WTC11 (cell line): Measurements from ENCODE around the gene MPP1. TPM values are rescaled to one million over a fixed set of nuclear protein-coding genes. Genes with fewer than 3 reads are reported as not detected.

Experiments
- ATAC-seq: fragments of 200-7000 bp; cut with Tn5 transposase; 2 replicates; pipeline ENCODE4 v1.10.0; 2021; ENCODE audit warnings: mild to moderate bottlenecking, moderate library complexity
- CTCF ChIA-PET: fragments of 300-600 bp; sonication (Branson Sonifier 250); formaldehyde crosslinking; loops from one replicate; lab custom pipeline; 2021; ENCODE audit warnings: antibody characterized with exemption; lab: Charles Lee
- POLR2A ChIA-PET: fragments of 350-600 bp; sonication (Branson Sonifier 250); formaldehyde crosslinking; loops from one replicate; lab custom pipeline; 2021; ENCODE audit warnings: antibody characterized with exemption; lab: Charles Lee
- DNase-seq: peaks from one replicate; pipeline ENCODE4 v3.0.0; 2021; ENCODE audit warnings: low spot score
- H3K27ac Mint-ChIP-seq: 2 replicates; pipeline ENCODE4 v1.8.0; 2021; ENCODE audit warnings: mixed read lengths
- H3K27me3 Mint-ChIP-seq: 2 replicates; pipeline ENCODE4 v1.8.0; 2021; ENCODE audit warnings: low read depth, mild to moderate bottlenecking, moderate library complexity, mixed read lengths
- H3K36me3 Mint-ChIP-seq: 2 replicates; pipeline ENCODE4 v1.8.0; 2021; ENCODE audit warnings: mixed read lengths
- H3K4me1 Mint-ChIP-seq: 2 replicates; pipeline ENCODE4 v1.8.0; 2022; ENCODE audit warnings: mixed read lengths
- H3K4me3 Mint-ChIP-seq: 2 replicates; pipeline ENCODE4 v1.8.0; 2021; ENCODE audit warnings: mild to moderate bottlenecking, moderate library complexity, mixed read lengths
- H3K9me3 Mint-ChIP-seq: 2 replicates; pipeline ENCODE4 v1.8.0; 2021; ENCODE audit warnings: mixed read lengths
- AR ChIP-seq: fragments of 250-450 bp; sonication (Bioruptor Pico); IDR thresholded peaks from 2 replicates; pipeline ENCODE4 v1.9.0; 2021; ENCODE audit warnings: mild to moderate bottlenecking
- ATF6 ChIP-seq: sonication (generic); formaldehyde crosslinking; IDR thresholded peaks from 2 replicates; pipeline ENCODE4 v1.8.1; 2023; ENCODE audit warnings: mild to moderate bottlenecking, missing genetic modification reagents
- CDX4 ChIP-seq: fragments of 250-450 bp; sonication (Bioruptor Pico); IDR thresholded peaks from 2 replicates; pipeline ENCODE4 v1.9.0; 2021; ENCODE audit warnings: moderate library complexity, mild to moderate bottlenecking, inconsistent platforms, borderline replicate concordance
- CREB1 ChIP-seq: sonication (generic); formaldehyde crosslinking; IDR thresholded peaks from 2 replicates; pipeline ENCODE4 v1.8.0; 2023; ENCODE audit warnings: mild to moderate bottlenecking, missing genetic modification reagents
- ELF4 ChIP-seq: sonication (generic); formaldehyde crosslinking; IDR thresholded peaks from 2 replicates; pipeline ENCODE4 v1.8.1; 2022; ENCODE audit warnings: low read depth, mild to moderate bottlenecking, moderate library complexity, missing genetic modification reagents
- ERG ChIP-seq: fragments of 250-450 bp; sonication (Bioruptor Pico); IDR thresholded peaks from 2 replicates; pipeline ENCODE4 v1.8.0; 2021; ENCODE audit warnings: mild to moderate bottlenecking
- ESRRA ChIP-seq: sonication (generic); formaldehyde crosslinking; IDR thresholded peaks from 2 replicates; pipeline ENCODE4 v1.8.1; 2022; ENCODE audit warnings: mild to moderate bottlenecking, missing genetic modification reagents, borderline replicate concordance
- FOXJ3 ChIP-seq: sonication (generic); formaldehyde crosslinking; IDR thresholded peaks from 2 replicates; pipeline ENCODE4 v1.9.0; 2021; ENCODE audit warnings: missing genetic modification reagents, mild to moderate bottlenecking, borderline replicate concordance
- FOXK1 ChIP-seq: sonication (generic); formaldehyde crosslinking; IDR thresholded peaks from 2 replicates; pipeline ENCODE4 v1.8.0; 2022; ENCODE audit warnings: mild to moderate bottlenecking, moderate library complexity, missing genetic modification reagents
- FOXP1 ChIP-seq: sonication (generic); formaldehyde crosslinking; IDR thresholded peaks from 2 replicates; pipeline ENCODE4 v1.8.0; 2022; ENCODE audit warnings: missing genetic modification reagents, mild to moderate bottlenecking, moderate library complexity, borderline replicate concordance
- IRF2 ChIP-seq: sonication (generic); formaldehyde crosslinking; IDR thresholded peaks from 2 replicates; pipeline ENCODE4 v1.8.0; 2022; ENCODE audit warnings: low read depth, missing genetic modification reagents, borderline replicate concordance
- MAX ChIP-seq: sonication (generic); formaldehyde crosslinking; IDR thresholded peaks from 2 replicates; pipeline ENCODE4 v1.8.0; 2022; ENCODE audit warnings: mild to moderate bottlenecking, missing genetic modification reagents
- PRDM15 ChIP-seq: sonication (generic); formaldehyde crosslinking; IDR thresholded peaks from 2 replicates; pipeline ENCODE4 v1.8.0; 2022; ENCODE audit warnings: missing genetic modification reagents
- PRRX2 ChIP-seq: fragments of 250-450 bp; sonication (Bioruptor Pico); IDR thresholded peaks from 2 replicates; pipeline ENCODE4 v1.8.0; 2021; ENCODE audit warnings: mild to moderate bottlenecking
- RORB ChIP-seq: fragments of 250-450 bp; sonication (Bioruptor Pico); IDR thresholded peaks from 2 replicates; pipeline ENCODE4 v1.9.0; 2021; ENCODE audit warnings: mild to moderate bottlenecking
- SMAD3 ChIP-seq: sonication (generic); formaldehyde crosslinking; IDR thresholded peaks from 2 replicates; pipeline ENCODE4 v1.8.0; 2022; ENCODE audit warnings: missing genetic modification reagents, mild to moderate bottlenecking, borderline replicate concordance
- SOX15 ChIP-seq: fragments of 250-450 bp; sonication (Bioruptor Pico); IDR thresholded peaks from 2 replicates; pipeline ENCODE4 v1.9.0; 2021; ENCODE audit warnings: mild to moderate bottlenecking
- TEAD4 ChIP-seq: sonication (generic); formaldehyde crosslinking; IDR thresholded peaks from 2 replicates; pipeline ENCODE4 v1.8.0; 2022; ENCODE audit warnings: mild to moderate bottlenecking, missing genetic modification reagents
- TP53 ChIP-seq: sonication (generic); formaldehyde crosslinking; IDR thresholded peaks from 2 replicates; pipeline ENCODE4 v1.8.1; 2023; ENCODE audit warnings: mild to moderate bottlenecking, missing genetic modification reagents
- USF1 ChIP-seq: sonication (generic); formaldehyde crosslinking; IDR thresholded peaks from 2 replicates; pipeline ENCODE4 v1.8.0; 2022; ENCODE audit warnings: mild to moderate bottlenecking, missing genetic modification reagents
- ZNF263 ChIP-seq: sonication (generic); formaldehyde crosslinking; IDR thresholded peaks from 2 replicates; pipeline ENCODE4 v1.8.1; 2022; ENCODE audit warnings: low read depth, mild to moderate bottlenecking, moderate library complexity, missing genetic modification reagents
- ZNF423 ChIP-seq: fragments of 250-450 bp; sonication (Bioruptor Pico); IDR thresholded peaks from 2 replicates; pipeline ENCODE4 v2.1.2; 2022; ENCODE audit warnings: mild to moderate bottlenecking, moderate library complexity
- total RNA-seq: library from RNA; stranded (reverse); gene quantifications from 3 replicates; pipeline ENCODE4 v1.2.3, GENCODE V29; 2021

MPP1 gene
- total RNA-seq, 1 experiment from 2014 or later: 15.8 TPM

- ChIA-PET CTCF (interaction anchor here (1.2 kb wide), 1 partner anchor 65 kb away, joined by 3 read pairs; no protein-coding TSS in a partner anchor), POLR2A (interaction anchor here (0.9 kb wide), 1 partner anchor 13 kb away, joined by 3 read pairs; the partner anchor contains the start of gene DKC1)
- no peaks in the 10 kb centered on the region for H3K27me3 Mint-ChIP-seq
- no peak overlapping the region for H3K4me3 Mint-ChIP-seq
- H3K27ac Mint-ChIP-seq: no peak overlapping the region
- no peak for DNase-seq
- peaks cover 55% of the 10 kb centered on the region for H3K36me3 Mint-ChIP-seq
- no peak; the same call in 1 of the 2 replicates for ATAC-seq
- no peak for TF ChIP-seq ZNF263 (CRISPR knock-in tag)
- TF ChIP-seq IRF2 (CRISPR knock-in tag): no peak
- TF ChIP-seq ERG (CRISPR knock-in tag): no peak
- TF ChIP-seq AR (CRISPR knock-in tag): no peak
- no peak for TF ChIP-seq FOXJ3 (CRISPR knock-in tag)
- TF ChIP-seq CDX4 (CRISPR knock-in tag): no peak
- TF ChIP-seq CREB1 (CRISPR knock-in tag): no peak
- TF ChIP-seq FOXK1: no peak
- TF ChIP-seq SMAD3 (CRISPR knock-in tag): no peak
- no peak for TF ChIP-seq FOXP1 (CRISPR knock-in tag)
- TF ChIP-seq SOX15: no peak
- no peak for TF ChIP-seq USF1
- no peak for TF ChIP-seq ATF6 (CRISPR knock-in tag)
- TF ChIP-seq TEAD4 (CRISPR knock-in tag): no peak
- TF ChIP-seq PRRX2 (CRISPR knock-in tag): no peak
- TF ChIP-seq RORB (CRISPR knock-in tag): no peak
- H3K4me1 Mint-ChIP-seq: peaks cover 3% of the 10 kb centered on the region; the same call in 1 of the 2 replicates
- no peaks in the 10 kb centered on the region for H3K9me3 Mint-ChIP-seq
Measured at GRCh38 chrX:154775419-154776349, 29.6 kb downstream of the MPP1 start.

- peaks cover 60% of the 10 kb centered on the region for H3K36me3 Mint-ChIP-seq
- no peak for ATAC-seq
- TF ChIP-seq ELF4 (CRISPR knock-in tag) (no peak), TP53 (CRISPR knock-in tag) (no peak), FOXP1 (CRISPR knock-in tag) (no peak), PRDM15 (CRISPR knock-in tag) (no peak), ESRRA (CRISPR knock-in tag) (no peak), RORB (CRISPR knock-in tag) (no peak), ZNF423 (CRISPR knock-in tag) (no peak), MAX (CRISPR knock-in tag) (no peak)
Measured at GRCh38 chrX:154774622-154775021, 30.7 kb downstream of the MPP1 start.

More at GRCh38 chrX:154774622-154775021, 30.7 kb downstream of the MPP1 start:
- DNase-seq: no peak
- no peaks in the 10 kb centered on the region for H3K9me3 Mint-ChIP-seq
- no peak overlapping the region for H3K4me3 Mint-ChIP-seq
- H3K27ac Mint-ChIP-seq: no peak overlapping the region
- H3K27me3 Mint-ChIP-seq: no peaks in the 10 kb centered on the region
- CTCF ChIA-PET: no interaction called here
- H3K4me1 Mint-ChIP-seq: peaks cover 3% of the 10 kb centered on the region; the same call in 1 of the 2 replicates
- POLR2A ChIA-PET: no interaction called here
